AG10803 (cell line): ENCODE measurements around the gene POC1B.

Source experiments
- DNase-seq: peaks from one replicate; pipeline ENCODE4 v3.0.0; 2010; ENCODE audit warnings: low read depth
- H3K4me3 ChIP-seq: 2 replicates; pipeline ENCODE4 v1.5.1; 2011; ENCODE audit warnings: mild to moderate bottlenecking, low read length, control low read depth
- CTCF ChIP-seq: conservative IDR thresholded peaks from 2 replicates; pipeline ENCODE4 v1.5.1; 2011; ENCODE audit warnings: mild to moderate bottlenecking, low read length, control low read depth, inconsistent platforms

POC1B gene

GRCh38 chr12:89481213-89481914 lies 44.5 kb downstream of the POC1B start:
- DNase-seq, result no peak
- no peak for TF ChIP-seq CTCF

GRCh38 chr12:89479982-89480381 lies 45.9 kb downstream of the POC1B start:
- DNase-seq, result no peak
- H3K4me3 ChIP-seq, result no peak overlapping the region
- no peak for TF ChIP-seq CTCF

More at GRCh38 chr12:89481213-89481914, 44.5 kb downstream of the POC1B start:
- H3K4me3 ChIP-seq, result no peak overlapping the region

GRCh38 chr12:89477633-89478279 lies 48.1 kb downstream of the POC1B start:
- TF ChIP-seq CTCF, result no peak
- DNase-seq, result no peak
- no peak overlapping the region for H3K4me3 ChIP-seq

- H3K4me3 ChIP-seq, result no peak overlapping the region
- no peak for TF ChIP-seq CTCF
- DNase-seq, result peak; percentile 10
These were observed 48.8 kb downstream of the POC1B start for GRCh38 chr12:89476904-89477595.

GRCh38 chr12:89476232-89476631 lies 49.6 kb downstream of the POC1B start:
- no peak overlapping the region for H3K4me3 ChIP-seq
- DNase-seq, result no peak
- TF ChIP-seq CTCF, result no peak

- H3K4me3 ChIP-seq, result no peak overlapping the region
- TF ChIP-seq CTCF, result no peak
These were observed 50.5 kb downstream of the POC1B start for GRCh38 chr12:89475203-89475990.

More at GRCh38 chr12:89475203-89475990, 50.5 kb downstream of the POC1B start:
- no peak for DNase-seq
